ENCODE results near the gene MEIOSIN. TPM values are rescaled to one million over a fixed set of nuclear protein-coding genes. Genes with fewer than 3 reads are reported as not detected.

The MEIOSIN gene
- total and polyA plus RNA-seq, 9 of the 15 experiments (the other 6 are each of a cell fraction or from before 2014, with no cell fraction given) = 0.06 to 2.0 (median 0.76) TPM

- TF ChIP-seq ZNF609 (CRISPR knock-in tag; IDR thresholded peaks at IDR 0.05; ENCODE audit: borderline replicate concordance) = no peak
- TF ChIP-seq FOSL1 (tag; conservative IDR thresholded peaks at IDR 0.05) = 0 out of 2 replicates have a peak, but pooled peaks have one; percentile 48
- TF ChIP-seq FIP1L1 (IDR thresholded peaks at IDR 0.05; ENCODE audit: low read depth, low read length, poor library complexity, severe bottlenecking) = no peak
- peak; percentile 58 to 75 for TF ChIP-seq E2F6 (IDR thresholded peaks at IDR 0.05; ENCODE audit: borderline replicate concordance in 1 of 2, extremely low read depth in 1 of 2, insufficient read depth in 1 of 2, insufficient read length in 1 of 2, low read depth in 1 of 2, low read length in 1 of 2, poor library complexity in 1 of 2, severe bottlenecking in 1 of 2)
- peak; percentile 94 for TF ChIP-seq RNF2 (IDR thresholded peaks at IDR 0.05)
- TF ChIP-seq GABPB1 (CRISPR knock-in tag; IDR thresholded peaks at IDR 0.05) = peak; percentile 72
- TF ChIP-seq CCAR2 (IDR thresholded peaks at IDR 0.05; ENCODE audit: low read depth, low read length) = no peak
- peak; percentile 82; the same call in 1 of the 2 replicates for TF ChIP-seq CTBP1 (IDR thresholded peaks at IDR 0.05; ENCODE audit: borderline replicate concordance)
- TF ChIP-seq ZNF644 (tag; IDR thresholded peaks at IDR 0.05; ENCODE audit: low read depth) = peak; percentile 90; the same call in 1 of the 2 replicates
- TF ChIP-seq FOS (IDR thresholded peaks at IDR 0.05; ENCODE audit: extremely low read depth, insufficient read length) = peak; percentile 90
- no peak for TF ChIP-seq ZNF561 (CRISPR knock-in tag; conservative IDR thresholded peaks at IDR 0.05)
- no peak for TF ChIP-seq MITF (IDR thresholded peaks at IDR 0.05)
- peak; percentile 98 for TF ChIP-seq EGR1 (conservative IDR thresholded peaks at IDR 0.05)
- no peak for TF ChIP-seq PRMT5 (CRISPR knock-in tag; IDR thresholded peaks at IDR 0.05)
Measured at GRCh38 chr19:45717131-45717982, 15.9 kb upstream of the MEIOSIN start (continued).
